OCI-M1 (cell line): Measurements from ENCODE around the gene HDAC4.
A peak's percentile ranks its signal among the peaks of the same experiment; 100 is the strongest.

Experiments
- DNase-seq: peaks from one replicate; lab custom pipeline; 2025; lab: John Stamatoyannopoulos, UW

The HDAC4 gene

GRCh38 chr2:239425631-239426030, 24.8 kb upstream of the HDAC4 start:
- DNase-seq: no peak

GRCh38 chr2:239424337-239425045, 23.7 kb upstream of the HDAC4 start:
- no peak for DNase-seq

GRCh38 chr2:239423551-239423950, 22.7 kb upstream of the HDAC4 start:
- DNase-seq: no peak

- DNase-seq: no peak
Observed at GRCh38 chr2:239421851-239422250, 21.0 kb upstream of the HDAC4 start.

- DNase-seq: no peak
Observed at GRCh38 chr2:239420082-239420481, 19.3 kb upstream of the HDAC4 start.

GRCh38 chr2:239418918-239419317, 18.1 kb upstream of the HDAC4 start:
- DNase-seq: no peak

GRCh38 chr2:239412905-239413603, 12.2 kb upstream of the HDAC4 start:
- no peak for DNase-seq

- no peak for DNase-seq
Observed at GRCh38 chr2:239411549-239412319, 10.9 kb upstream of the HDAC4 start.

- no peak for DNase-seq
Observed at GRCh38 chr2:239411117-239411516, 10.3 kb upstream of the HDAC4 start.

GRCh38 chr2:239409976-239410375, 9.2 kb upstream of the HDAC4 start:
- no peak for DNase-seq

- no peak for DNase-seq
Observed at GRCh38 chr2:239407112-239407511, 6.3 kb upstream of the HDAC4 start.

- DNase-seq: no peak
Observed at GRCh38 chr2:239406316-239406995, 5.6 kb upstream of the HDAC4 start.

GRCh38 chr2:239405071-239405470, 4.3 kb upstream of the HDAC4 start:
- DNase-seq: no peak

- no peak for DNase-seq
Observed at GRCh38 chr2:239402666-239403065, 1.8 kb upstream of the HDAC4 start.

GRCh38 chr2:239401881-239402233, 1.0 kb upstream of the HDAC4 start:
- DNase-seq: peak; percentile 86

- peak; percentile 98 for DNase-seq
Observed at GRCh38 chr2:239401067-239401880, 454 bp upstream of the HDAC4 start.

GRCh38 chr2:239399921-239400595, 762 bp downstream of the HDAC4 start:
- DNase-seq: peak; percentile 63

GRCh38 chr2:239399433-239399920, 1.3 kb downstream of the HDAC4 start:
- DNase-seq: peak; percentile 63

GRCh38 chr2:239398521-239398921, 2.3 kb downstream of the HDAC4 start:
- DNase-seq: no peak

- no peak for DNase-seq
Observed at GRCh38 chr2:239397931-239398471, 2.8 kb downstream of the HDAC4 start.
